CD1c-positive myeloid dendritic cell (primary cell): ENCODE data around the gene COL4A5.
"Not testable (repeated sequence)": the region's sequence is repeated elsewhere in the genome, so short reads cannot be mapped to it uniquely, and the experiment has no call there.

ENCODE experiments used
- DNase-seq: peaks from one replicate; pipeline ENCODE4 v3.0.0-alpha.2; 2016; ENCODE audit errors: extremely low spot score

Gene COL4A5

GRCh38 chrX:108439426-108439942 is at the start of gene COL4A5:
Gene COL4A5 (plus strand): TSS chrX:108439838. CDS start chrX:108440126, 288 bp downstream.
- no peak for DNase-seq

- DNase-seq: not testable (repeated sequence)
Measured at GRCh38 chrX:108390976-108391717, 48.5 kb upstream of the COL4A5 start.

GRCh38 chrX:108396188-108396891 is 43.3 kb upstream of the COL4A5 start:
- no peak for DNase-seq

- no peak for DNase-seq
Measured at GRCh38 chrX:108396986-108397385, 42.7 kb upstream of the COL4A5 start.

- no peak for DNase-seq
Measured at GRCh38 chrX:108397627-108398391, 41.8 kb upstream of the COL4A5 start.

- DNase-seq: no peak
Measured at GRCh38 chrX:108399418-108400165, 40.0 kb upstream of the COL4A5 start.

- no peak for DNase-seq
Measured at GRCh38 chrX:108412783-108413182, 26.9 kb upstream of the COL4A5 start.

- no peak for DNase-seq
Measured at GRCh38 chrX:108415146-108415545, 24.5 kb upstream of the COL4A5 start.

GRCh38 chrX:108415891-108416290 is 23.7 kb upstream of the COL4A5 start:
- no peak for DNase-seq

- no peak for DNase-seq
Measured at GRCh38 chrX:108417257-108417656, 22.4 kb upstream of the COL4A5 start.

- DNase-seq: no peak
Measured at GRCh38 chrX:108419401-108419800, 20.2 kb upstream of the COL4A5 start.

GRCh38 chrX:108420481-108420880 is 19.2 kb upstream of the COL4A5 start:
- DNase-seq: no peak

- DNase-seq: no peak
Measured at GRCh38 chrX:108426262-108426661, 13.4 kb upstream of the COL4A5 start.

- no peak for DNase-seq
Measured at GRCh38 chrX:108435261-108435660, 4.4 kb upstream of the COL4A5 start.

GRCh38 chrX:108437349-108438109 is 2.1 kb upstream of the COL4A5 start:
- no peak for DNase-seq

- DNase-seq: no peak
Measured at GRCh38 chrX:108438110-108438623, 1.5 kb upstream of the COL4A5 start, which contains the start of gene COL4A6. Gene COL4A6 (minus strand): TSS chrX:108438422. CDS start chrX:108438196, 226 bp downstream.

- DNase-seq: no peak
Measured at GRCh38 chrX:108439961-108440696, 491 bp downstream of the COL4A5 start.

- no peak for DNase-seq
Measured at GRCh38 chrX:108442901-108443464, 3.3 kb downstream of the COL4A5 start.

- DNase-seq: no peak
Measured at GRCh38 chrX:108447303-108447702, 7.7 kb downstream of the COL4A5 start.
